Left ventricle myocardium inferior (tissue), 1 donor: ENCODE measurements around the gene ZFAND6. TPM values are rescaled to one million over a fixed set of nuclear protein-coding genes. Genes with fewer than 3 reads are reported as not detected.

Experiments
- DNase-seq: peaks from one replicate; pipeline ENCODE4 v3.0.0-alpha.2; 2020
- H3K27ac ChIP-seq: fragments of 200-600 bp; replicated peaks from 2 replicates; pipeline ENCODE4 v1.8.0; 2021
- H3K27me3 ChIP-seq: fragments of 200-600 bp; 2 replicates; pipeline ENCODE4 v1.8.0; 2021; ENCODE audit warnings: low read depth
- H3K36me3 ChIP-seq: fragments of 200-600 bp; 2 replicates; pipeline ENCODE4 v1.8.0; 2021
- H3K4me1 ChIP-seq: fragments of 200-600 bp; 2 replicates; pipeline ENCODE4 v1.8.0; 2021
- H3K4me3 ChIP-seq: fragments of 200-600 bp; 2 replicates; pipeline ENCODE4 v1.8.0; 2021; ENCODE audit warnings: mild to moderate bottlenecking, moderate library complexity
- H3K9me3 ChIP-seq: fragments of 200-600 bp; replicated peaks from 2 replicates; pipeline ENCODE4 v1.8.0; 2021
- intact Hi-C: fragments of 100-400 bp; cut with micrococcal nuclease; formaldehyde crosslinking; loops from one replicate; pipeline ENCODE4 v1.11.0; 2022
- total RNA-seq: library from RNA; stranded (reverse); fragmentation: NEBNext Ultra II Directional; extraction: Animal tissue kit (Norgen Biotek cat#: 25700); gene quantifications from one replicate; pipeline ENCODE4 v1.2.1, GENCODE V29; 2021
- TF ChIP-seq, protein P1 (sequence below): fragments of 200-600 bp; IDR thresholded peaks from 2 replicates; pipeline ENCODE4 v1.8.0; 2021; ENCODE audit warnings: antibody characterized with exemption, mild to moderate bottlenecking, borderline replicate concordance
- donor health status: DM: no; HTN: yes; CAD: no; lungs with severe emphysema.

ZFAND6 gene
- total RNA-seq, 1 donor from 2014 or later: 75.0 TPM

DNA sequence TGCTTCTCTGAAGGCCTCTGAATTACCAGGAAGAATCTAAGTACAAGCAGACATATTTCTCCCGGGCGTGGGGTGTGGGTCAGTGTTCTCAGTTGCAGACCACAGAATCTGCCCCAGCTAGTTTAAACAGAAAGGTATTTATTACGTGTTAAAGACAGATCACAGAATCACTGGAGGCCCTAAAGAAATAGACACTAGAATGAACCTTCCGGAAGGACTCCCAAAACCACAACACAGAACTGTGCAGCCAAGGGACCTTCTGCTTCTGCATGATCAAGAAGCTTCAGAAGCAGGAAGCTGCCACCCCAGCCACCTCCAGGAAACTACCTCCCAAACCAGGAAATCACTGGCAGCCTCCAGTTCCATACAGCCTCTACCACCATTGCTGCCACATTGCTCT lies 32.7 kb upstream of the ZFAND6 start:
- H3K36me3 ChIP-seq: no peaks in the 10 kb centered on the region
- H3K9me3 ChIP-seq: no peaks in the 10 kb centered on the region
- H3K4me3 ChIP-seq: no peak overlapping the region
- H3K27me3 ChIP-seq: peaks cover 8% of the 10 kb centered on the region
- intact Hi-C loops: no loop called here
- TF ChIP-seq, protein P1, sequence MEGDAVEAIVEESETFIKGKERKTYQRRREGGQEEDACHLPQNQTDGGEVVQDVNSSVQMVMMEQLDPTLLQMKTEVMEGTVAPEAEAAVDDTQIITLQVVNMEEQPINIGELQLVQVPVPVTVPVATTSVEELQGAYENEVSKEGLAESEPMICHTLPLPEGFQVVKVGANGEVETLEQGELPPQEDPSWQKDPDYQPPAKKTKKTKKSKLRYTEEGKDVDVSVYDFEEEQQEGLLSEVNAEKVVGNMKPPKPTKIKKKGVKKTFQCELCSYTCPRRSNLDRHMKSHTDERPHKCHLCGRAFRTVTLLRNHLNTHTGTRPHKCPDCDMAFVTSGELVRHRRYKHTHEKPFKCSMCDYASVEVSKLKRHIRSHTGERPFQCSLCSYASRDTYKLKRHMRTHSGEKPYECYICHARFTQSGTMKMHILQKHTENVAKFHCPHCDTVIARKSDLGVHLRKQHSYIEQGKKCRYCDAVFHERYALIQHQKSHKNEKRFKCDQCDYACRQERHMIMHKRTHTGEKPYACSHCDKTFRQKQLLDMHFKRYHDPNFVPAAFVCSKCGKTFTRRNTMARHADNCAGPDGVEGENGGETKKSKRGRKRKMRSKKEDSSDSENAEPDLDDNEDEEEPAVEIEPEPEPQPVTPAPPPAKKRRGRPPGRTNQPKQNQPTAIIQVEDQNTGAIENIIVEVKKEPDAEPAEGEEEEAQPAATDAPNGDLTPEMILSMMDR: no peak
- no peak for DNase-seq
- no peak overlapping the region for H3K27ac ChIP-seq
- H3K4me1 ChIP-seq: no peaks in the 10 kb centered on the region

- Histone ChIP-seq H3K27me3 (no peaks in the 10 kb centered on the region), H3K27ac (no peak overlapping the region), H3K36me3 (no peaks in the 10 kb centered on the region), H3K4me1 (no peaks in the 10 kb centered on the region), H3K9me3 (no peaks in the 10 kb centered on the region), H3K4me3 (no peak overlapping the region)
- intact Hi-C loops: no loop called here
- DNase-seq: no peak
- TF ChIP-seq, protein P1: no peak
Observed at GRCh38 chr15:80028937-80029336, 30.5 kb upstream of the ZFAND6 start.

GRCh38 chr15:80031841-80032240 lies 27.6 kb upstream of the ZFAND6 start:
- intact Hi-C loops: no loop called here
- Histone ChIP-seq H3K27me3 (no peaks in the 10 kb centered on the region), H3K9me3 (no peaks in the 10 kb centered on the region), H3K36me3 (no peaks in the 10 kb centered on the region), H3K4me1 (no peaks in the 10 kb centered on the region), H3K4me3 (no peak overlapping the region), H3K27ac (no peak overlapping the region)
- DNase-seq: peak; percentile 19
- TF ChIP-seq, protein P1: no peak

GRCh38 chr15:80034629-80035028 lies 24.8 kb upstream of the ZFAND6 start:
- DNase-seq: no peak
- Histone ChIP-seq H3K4me1 (no peaks in the 10 kb centered on the region), H3K36me3 (no peaks in the 10 kb centered on the region), H3K9me3 (no peaks in the 10 kb centered on the region), H3K27me3 (no peaks in the 10 kb centered on the region), H3K27ac (no peak overlapping the region), H3K4me3 (no peak overlapping the region)
- intact Hi-C loops: no loop called here
- TF ChIP-seq, protein P1: no peak

- H3K9me3 ChIP-seq: no peaks in the 10 kb centered on the region
- no peak overlapping the region for H3K4me3 ChIP-seq
Observed at GRCh38 chr15:80036071-80036470, 23.4 kb upstream of the ZFAND6 start.

More at GRCh38 chr15:80036071-80036470, 23.4 kb upstream of the ZFAND6 start:
- DNase-seq: no peak
- TF ChIP-seq, protein P1: no peak
- no peaks in the 10 kb centered on the region for H3K36me3 ChIP-seq
- intact Hi-C loops: no loop called here
- H3K27ac ChIP-seq: no peak overlapping the region
- H3K27me3 ChIP-seq: no peaks in the 10 kb centered on the region
- H3K4me1 ChIP-seq: no peaks in the 10 kb centered on the region
